ENCODE results near the gene XIAP.
"Not testable (repeated sequence)": the region's sequence is repeated elsewhere in the genome, so short reads cannot be mapped to it uniquely, and the experiment has no call there.

Gene XIAP

DNA sequence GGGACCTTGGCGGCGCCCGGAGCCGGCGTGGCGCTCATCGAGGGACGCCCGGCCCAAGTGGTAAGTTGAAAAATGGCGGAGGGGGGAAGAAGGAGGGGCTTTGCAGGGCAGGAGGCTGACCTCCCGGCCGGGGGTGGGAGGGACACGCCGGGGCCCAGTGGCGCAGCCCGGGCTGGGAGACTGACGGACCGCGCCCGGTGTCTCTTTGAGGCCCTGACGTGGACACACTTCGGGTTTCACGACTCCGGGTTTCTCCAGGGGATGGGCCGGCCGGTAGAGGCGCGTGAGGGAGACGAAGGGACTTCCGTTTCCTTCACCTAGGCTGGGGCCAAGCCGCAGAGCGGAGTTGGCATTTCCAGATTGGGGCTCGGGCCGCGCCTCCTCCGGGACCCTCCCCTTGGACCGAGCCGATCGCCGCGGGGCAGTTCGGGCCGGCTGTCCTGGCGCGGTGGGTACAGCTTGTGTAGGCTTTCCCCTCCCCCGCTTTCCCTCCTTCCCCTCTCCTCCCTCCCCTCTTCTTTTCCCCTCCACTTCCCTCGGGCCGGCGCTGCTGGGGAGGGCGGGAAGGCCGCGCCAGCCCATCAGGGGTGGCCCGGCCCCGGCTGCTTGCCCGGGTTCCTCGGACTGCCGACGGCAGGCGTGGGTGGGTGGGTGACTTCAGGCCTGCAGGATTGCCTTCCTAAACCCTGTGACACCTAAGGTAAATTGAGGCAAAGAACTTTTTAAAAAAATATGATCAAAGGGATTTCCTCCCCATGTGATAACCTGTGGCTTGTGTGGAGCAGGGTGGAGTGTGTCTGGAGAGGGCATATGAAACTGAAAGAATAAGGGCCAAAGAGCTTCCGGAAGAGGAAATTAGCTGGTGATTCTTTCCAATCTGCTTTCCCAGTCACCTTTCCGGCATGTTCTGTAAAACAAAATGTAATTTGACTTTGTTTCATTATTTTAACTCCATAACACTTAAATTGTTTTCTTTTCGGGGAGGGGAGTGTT lies at the start of gene XIAP:
Gene XIAP (plus strand): TSS at position 208 of the 993 bp plus-strand sequence. CDS start 25,610 bp downstream, outside the sequence.
- DNase-seq (ENCODE audit: low read depth in 3 of 3): peak; percentile 40 to 56 (median 51)

DNA sequence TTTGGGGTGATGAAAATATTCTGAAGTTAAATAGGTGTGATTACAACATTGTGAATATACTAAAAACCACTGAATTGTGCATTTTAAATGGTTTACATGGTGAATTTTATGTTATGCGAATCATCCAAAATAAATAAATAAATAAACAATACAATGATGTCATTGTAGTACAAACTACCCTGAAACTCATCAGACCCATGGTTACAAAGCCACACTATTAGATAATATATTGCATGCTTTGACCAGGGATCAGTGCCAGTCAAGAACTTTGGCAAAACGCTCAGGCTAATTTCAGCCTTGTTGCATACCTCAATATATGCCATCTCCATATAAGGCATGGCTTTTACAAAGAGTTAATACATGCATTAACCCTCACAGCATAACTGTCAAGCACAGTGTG lies 45.5 kb upstream of the XIAP start:
- no peak for DNase-seq (ENCODE audit: low read depth in 3 of 3)

GRCh38 chrX:123814934-123815394 lies 44.9 kb upstream of the XIAP start:
- not testable (repeated sequence) for DNase-seq (ENCODE audit: low read depth in 3 of 3)

DNA sequence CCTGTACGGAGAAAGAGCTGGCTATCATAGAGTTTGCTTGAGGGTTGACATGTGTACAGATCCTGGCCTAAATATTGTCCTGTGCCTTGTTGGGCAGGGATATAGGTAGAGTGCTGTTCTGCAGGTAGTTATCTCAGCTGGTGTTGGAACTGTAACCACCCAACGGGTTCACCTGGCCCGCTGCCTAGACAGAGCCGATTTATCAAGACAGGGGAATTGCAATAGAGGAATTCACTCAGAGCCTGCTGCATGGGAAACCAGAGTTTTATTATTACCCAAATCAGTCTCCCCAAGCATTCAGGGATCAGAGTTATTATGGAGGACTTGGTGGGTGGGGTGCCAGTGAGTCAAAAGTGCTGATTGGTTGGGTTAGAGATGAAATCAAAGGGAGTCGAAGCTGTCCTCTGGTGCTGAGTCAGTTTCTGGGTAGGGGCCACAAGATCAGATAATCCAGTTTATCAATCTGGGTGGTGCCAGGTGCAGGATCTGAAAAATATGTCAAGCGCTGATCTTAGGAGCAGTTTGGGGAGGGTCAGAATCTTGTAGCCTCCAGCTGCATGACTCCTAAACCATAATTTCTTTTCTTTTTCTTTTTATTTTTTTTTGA lies 42.5 kb upstream of the XIAP start:
- DNase-seq (ENCODE audit: low read depth in 3 of 3): no peak

- DNase-seq (ENCODE audit: low read depth in 3 of 3): no peak
Observed at GRCh38 chrX:123818243-123818642, 41.6 kb upstream of the XIAP start.

- no peak for DNase-seq (ENCODE audit: low read depth in 3 of 3)
Observed at GRCh38 chrX:123822965-123823364, 36.9 kb upstream of the XIAP start.

DNA sequence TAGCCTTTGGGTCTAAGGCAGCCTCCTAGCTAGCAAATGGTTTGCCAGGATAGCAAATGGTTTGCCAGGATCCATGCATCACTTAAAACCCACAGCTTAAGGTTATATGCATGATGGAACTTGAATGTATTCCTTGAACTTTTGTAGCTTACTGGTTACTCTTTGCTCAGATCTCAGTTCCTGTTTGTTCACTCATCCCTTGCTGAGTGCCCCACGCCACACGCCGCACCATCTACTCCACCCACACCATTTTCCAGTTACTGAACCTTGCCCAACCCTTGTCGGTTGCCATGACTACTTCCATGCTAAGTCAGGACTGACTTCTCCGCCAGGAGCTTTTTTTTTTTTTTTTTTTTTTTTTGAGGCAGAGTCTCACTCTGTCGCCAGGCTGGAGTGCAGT lies 29.5 kb upstream of the XIAP start:
- no peak for DNase-seq (ENCODE audit: low read depth in 3 of 3)

- DNase-seq (ENCODE audit: low read depth in 3 of 3): peak in 2 of 3 donors; percentile 19 to 32
Observed at GRCh38 chrX:123833387-123833786, 26.5 kb upstream of the XIAP start.

DNA sequence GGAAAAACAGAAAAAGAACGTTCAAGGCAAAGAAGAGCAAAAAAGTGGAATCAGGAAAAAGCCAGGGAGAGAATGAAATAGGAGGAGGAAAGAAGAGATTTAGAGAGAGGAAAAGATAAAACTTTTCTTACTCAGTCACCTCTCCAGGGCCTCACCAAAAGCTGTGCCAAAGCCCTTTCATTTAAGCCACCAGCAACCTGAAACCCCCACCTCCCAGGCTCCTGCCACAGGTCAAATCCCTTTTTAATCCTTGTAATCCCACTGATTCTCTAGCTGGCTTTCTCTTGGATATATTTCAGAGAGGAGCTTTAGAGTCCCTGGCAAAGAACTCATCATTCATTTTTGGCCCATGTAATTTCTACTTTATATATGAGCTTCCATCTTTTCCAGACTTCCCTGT lies 25.7 kb upstream of the XIAP start:
- DNase-seq (ENCODE audit: low read depth in 3 of 3): no peak

DNA sequence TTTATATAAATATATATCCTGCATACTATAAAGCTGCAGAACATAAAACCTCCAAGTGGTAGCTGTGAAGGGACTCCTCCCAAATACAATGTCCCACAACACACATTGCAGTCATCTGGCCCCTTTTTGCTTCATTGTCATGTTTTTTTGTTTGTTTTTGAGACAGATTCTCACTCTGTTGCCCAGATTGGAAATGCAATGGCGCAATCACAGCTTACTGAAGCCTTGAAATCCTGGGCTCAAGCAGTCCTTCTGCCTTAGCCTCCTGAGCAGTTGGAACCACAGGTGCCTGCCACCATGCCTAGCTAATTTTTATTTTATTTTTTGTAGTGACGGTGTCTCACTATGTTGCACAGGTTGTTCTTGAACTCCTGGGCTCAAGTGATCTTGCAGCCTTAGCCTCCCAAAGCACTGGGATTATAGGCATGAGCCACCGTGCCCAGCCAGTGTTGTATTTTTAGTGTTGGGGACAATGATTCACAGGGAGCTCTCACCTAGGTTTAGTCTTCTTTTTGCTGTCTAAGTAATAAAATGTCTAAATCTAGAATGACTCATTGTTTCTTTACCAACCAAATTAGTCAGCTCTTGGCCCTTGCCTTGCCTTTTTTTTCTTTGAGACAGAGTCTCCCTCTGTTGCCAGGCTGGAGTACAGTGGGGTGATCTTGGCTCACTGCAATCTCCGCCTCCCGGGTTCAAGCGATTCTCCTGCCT lies 24.0 kb upstream of the XIAP start:
- peak in 1 of 3 donors; percentile 15 for DNase-seq (ENCODE audit: low read depth in 3 of 3)

DNA sequence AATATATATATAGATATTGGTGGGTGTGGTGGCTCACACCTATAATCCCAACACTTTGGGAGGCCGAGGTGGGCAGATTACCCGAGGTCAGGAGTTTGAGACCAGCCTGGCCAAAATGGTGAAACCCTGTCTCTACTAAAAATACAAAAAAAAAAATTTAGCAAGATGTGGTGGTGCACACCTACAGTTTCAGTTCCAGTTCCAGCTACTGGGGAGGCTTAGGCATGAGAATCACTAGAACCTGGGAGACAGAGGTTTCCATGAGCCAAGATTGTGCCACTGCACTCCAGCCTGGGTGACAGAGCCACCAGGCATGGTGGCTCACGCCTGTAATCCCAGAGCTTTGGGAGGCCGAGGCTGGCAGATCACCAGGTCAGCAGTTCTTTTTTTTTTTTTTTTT lies 14.7 kb upstream of the XIAP start:
- DNase-seq (ENCODE audit: low read depth in 3 of 3): not testable (repeated sequence)

DNA sequence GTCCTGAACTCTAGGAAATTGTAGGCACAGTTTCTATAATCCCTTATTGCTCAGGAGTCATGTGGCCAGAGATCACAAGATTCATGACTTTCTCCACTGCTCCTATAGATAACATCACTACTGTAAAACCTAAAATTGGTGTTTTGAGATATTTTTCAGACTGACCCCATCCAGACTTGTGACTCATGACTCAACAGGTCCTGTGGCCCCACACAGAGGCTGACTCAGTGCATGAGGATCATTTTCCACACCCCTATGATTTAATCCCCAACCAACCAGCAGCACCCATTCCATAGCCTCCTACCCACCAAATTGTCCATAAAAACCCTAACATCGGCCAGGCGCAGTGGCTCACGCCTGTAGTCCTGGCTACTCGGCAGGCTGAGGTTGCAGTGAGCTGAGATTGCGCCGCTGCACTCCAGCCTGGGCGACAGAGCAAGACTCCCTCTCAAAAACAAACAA lies 13.2 kb upstream of the XIAP start:
- no peak for DNase-seq (ENCODE audit: low read depth in 3 of 3)

- DNase-seq (ENCODE audit: low read depth in 3 of 3): no peak
Observed at GRCh38 chrX:123847056-123847455, 12.8 kb upstream of the XIAP start.

DNA sequence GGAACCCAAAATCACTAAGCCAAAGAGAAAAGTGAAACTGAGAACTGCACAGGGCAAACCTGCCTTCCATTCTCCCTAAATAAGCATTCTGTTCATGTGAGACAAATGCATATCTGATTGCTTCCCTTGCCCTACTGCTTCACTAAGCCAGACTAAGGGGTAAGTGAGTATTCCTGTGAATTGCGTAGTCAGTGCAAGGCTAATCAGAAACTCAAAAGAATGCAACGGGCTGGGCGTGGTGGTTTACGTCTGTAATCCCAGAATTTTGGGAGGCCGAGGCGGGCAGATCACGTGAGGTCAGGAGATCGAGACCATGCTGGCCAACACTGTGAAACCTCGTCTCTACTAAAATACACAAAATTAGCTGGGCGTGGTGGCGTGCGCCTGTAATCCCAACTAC lies 10.8 kb upstream of the XIAP start:
- no peak for DNase-seq (ENCODE audit: low read depth in 3 of 3)

DNA sequence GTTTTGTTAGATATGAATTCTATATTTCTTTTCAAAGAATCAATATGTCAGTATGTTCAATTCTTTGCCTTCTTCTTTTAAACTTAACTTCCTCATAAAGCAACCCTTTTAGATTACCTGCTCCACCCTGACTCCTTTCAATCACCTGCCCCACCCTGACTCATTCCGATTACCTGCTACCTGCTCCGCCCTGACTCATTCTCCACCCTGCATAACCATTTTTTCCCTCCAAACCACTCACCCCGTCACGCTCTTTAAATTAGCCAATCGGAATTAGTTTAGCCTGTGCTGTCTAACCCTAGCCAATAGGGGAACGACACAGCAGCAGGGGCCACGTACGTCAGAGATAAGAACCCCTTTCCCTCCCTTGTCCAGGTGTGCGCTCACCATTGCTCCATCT lies 9.9 kb upstream of the XIAP start:
- DNase-seq (ENCODE audit: low read depth in 3 of 3): not testable (repeated sequence)

GRCh38 chrX:123851079-123851478 lies 8.8 kb upstream of the XIAP start:
- no peak for DNase-seq (ENCODE audit: low read depth in 3 of 3)

DNA sequence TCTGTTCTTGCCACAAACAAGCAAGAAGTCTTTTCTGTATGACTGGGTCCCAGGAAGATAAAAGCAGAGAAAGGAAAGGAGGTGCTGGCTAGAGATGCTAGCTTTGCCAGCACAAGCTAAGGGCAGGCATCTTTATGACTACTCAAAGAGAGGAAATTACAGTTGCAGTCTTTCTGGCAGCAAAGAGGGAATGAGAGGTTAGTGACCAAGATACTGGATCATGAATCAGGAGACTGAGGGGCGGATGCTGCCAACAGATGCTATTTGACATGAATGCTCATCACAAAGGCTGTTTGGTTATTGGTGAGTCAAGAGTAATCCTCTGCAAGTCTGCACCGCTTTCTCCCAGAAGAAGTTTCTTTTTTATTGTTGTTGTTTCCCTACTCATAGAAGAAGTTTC lies 5.5 kb upstream of the XIAP start:
- DNase-seq (ENCODE audit: low read depth in 3 of 3): no peak

DNA sequence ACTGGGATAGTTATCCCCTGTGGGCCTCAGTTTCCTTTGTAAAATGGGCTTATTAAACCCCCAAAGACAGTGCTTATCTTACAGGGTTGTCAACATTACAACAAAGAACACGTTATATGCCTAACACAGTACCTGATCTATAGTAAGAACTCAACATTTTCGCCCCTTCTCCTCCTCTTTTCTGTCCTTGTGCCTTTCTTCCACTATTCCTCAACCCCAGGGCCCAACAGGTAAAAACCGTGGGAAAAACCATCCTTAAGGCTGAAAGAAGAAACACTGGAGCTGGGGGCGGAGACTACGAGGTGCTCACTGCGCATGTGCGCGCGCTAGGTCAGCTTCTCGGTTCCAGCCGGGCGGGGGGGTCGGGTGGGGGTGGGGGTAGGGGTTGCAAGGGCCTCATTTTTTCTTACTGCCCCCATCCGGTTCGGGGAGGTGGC lies 426 bp upstream of the XIAP start:
- DNase-seq (ENCODE audit: low read depth in 3 of 3): no peak

- no peak for DNase-seq (ENCODE audit: low read depth in 3 of 3)
Observed at GRCh38 chrX:123860983-123861382, 1.1 kb downstream of the XIAP start.

GRCh38 chrX:123869488-123869887 lies 9.6 kb downstream of the XIAP start:
- no peak for DNase-seq (ENCODE audit: low read depth in 3 of 3)

DNA sequence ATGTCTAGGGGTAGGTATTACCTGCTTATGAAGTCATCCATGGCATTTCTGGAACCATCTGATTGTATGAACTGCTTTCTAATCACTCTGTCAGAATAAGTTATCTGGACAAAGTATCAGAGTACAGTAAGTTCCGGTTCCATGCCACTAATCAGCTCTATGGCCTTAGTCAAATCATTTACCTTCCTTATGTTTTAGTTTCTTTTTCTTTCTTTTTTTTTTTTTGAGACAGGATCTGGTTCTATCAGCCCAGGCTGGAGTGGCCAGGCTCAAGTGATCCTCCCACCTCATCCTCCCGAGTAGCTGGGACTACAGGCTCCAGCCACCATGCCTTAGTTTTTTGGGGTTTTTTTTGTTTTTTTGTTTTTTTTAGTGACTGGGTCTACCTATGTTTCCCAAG lies 11.5 kb downstream of the XIAP start:
- DNase-seq (ENCODE audit: low read depth in 3 of 3): no peak

- DNase-seq (ENCODE audit: low read depth in 3 of 3): no peak
Observed at GRCh38 chrX:123873956-123874355, 14.1 kb downstream of the XIAP start.

Data from stimulated activated CD4-positive, alpha-beta T cell treated with anti-CD3 and anti-CD28 coated beads, TNF-alpha, amount 100 ng/mL, for 48 hours (primary cell).